ENCODE measurements around the gene MARCHF2. TPM values are rescaled to one million over a fixed set of nuclear protein-coding genes. Genes with fewer than 3 reads are reported as not detected.
"Not testable (repeated sequence)": the region's sequence is repeated elsewhere in the genome, so short reads cannot be mapped to it uniquely, and the experiment has no call there.

MARCHF2 gene
- total RNA-seq, 6 experiments from 2014 or later: 23.5 to 30.2 (median 26.0) TPM

DNA sequence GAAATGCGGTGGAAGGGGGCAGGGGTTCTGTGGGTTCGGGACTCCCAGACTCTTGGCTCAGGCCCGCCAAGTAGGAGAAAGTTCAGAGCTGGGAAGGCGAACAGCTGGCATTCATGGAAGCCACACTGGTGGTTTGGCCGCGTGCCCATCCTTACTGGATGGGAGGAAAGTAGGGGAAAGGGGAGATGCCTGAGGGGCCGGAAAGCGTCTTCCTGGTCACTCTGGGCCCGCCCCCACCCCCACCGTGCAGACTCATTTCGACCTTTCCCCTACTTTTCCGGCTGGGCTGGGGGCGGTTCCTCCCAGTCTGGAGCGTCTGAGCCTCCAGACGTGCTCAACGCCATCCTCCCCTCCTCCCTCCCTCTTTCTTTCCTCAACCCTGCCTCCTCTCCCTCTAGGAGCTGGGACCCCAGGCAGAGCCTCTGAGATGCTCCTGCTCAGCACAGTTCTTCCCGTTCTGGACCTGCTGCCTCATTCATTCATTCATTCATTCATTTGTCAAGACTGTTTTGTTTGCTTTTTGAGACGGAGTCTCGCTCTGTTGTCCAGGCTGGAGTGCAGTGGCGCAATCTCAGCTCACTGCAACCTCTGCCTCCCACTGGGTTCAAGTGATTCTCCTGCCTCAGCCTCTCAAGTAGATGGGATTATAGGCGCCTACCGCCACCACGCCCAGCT lies 45.6 kb upstream of the MARCHF2 start:
- TF ChIP-seq, protein P1, sequence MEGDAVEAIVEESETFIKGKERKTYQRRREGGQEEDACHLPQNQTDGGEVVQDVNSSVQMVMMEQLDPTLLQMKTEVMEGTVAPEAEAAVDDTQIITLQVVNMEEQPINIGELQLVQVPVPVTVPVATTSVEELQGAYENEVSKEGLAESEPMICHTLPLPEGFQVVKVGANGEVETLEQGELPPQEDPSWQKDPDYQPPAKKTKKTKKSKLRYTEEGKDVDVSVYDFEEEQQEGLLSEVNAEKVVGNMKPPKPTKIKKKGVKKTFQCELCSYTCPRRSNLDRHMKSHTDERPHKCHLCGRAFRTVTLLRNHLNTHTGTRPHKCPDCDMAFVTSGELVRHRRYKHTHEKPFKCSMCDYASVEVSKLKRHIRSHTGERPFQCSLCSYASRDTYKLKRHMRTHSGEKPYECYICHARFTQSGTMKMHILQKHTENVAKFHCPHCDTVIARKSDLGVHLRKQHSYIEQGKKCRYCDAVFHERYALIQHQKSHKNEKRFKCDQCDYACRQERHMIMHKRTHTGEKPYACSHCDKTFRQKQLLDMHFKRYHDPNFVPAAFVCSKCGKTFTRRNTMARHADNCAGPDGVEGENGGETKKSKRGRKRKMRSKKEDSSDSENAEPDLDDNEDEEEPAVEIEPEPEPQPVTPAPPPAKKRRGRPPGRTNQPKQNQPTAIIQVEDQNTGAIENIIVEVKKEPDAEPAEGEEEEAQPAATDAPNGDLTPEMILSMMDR (IDR thresholded peaks at IDR 0.05): no peak
- Mint-ChIP-seq H3K36me3 (ENCODE audit: low read depth) (no peaks in the 10 kb centered on the region), H3K27me3 (ENCODE audit: insufficient read depth) (no peaks in the 10 kb centered on the region; the same call in 1 of the 2 replicates), H3K9me3 (no peaks in the 10 kb centered on the region), H3K27ac (no peak overlapping the region), H3K4me1 (ENCODE audit: low read depth) (peaks cover 35% of the 10 kb centered on the region), H3K4me3 (peak overlapping the region; percentile 64)
- peak; percentile 93 for DNase-seq

DNA sequence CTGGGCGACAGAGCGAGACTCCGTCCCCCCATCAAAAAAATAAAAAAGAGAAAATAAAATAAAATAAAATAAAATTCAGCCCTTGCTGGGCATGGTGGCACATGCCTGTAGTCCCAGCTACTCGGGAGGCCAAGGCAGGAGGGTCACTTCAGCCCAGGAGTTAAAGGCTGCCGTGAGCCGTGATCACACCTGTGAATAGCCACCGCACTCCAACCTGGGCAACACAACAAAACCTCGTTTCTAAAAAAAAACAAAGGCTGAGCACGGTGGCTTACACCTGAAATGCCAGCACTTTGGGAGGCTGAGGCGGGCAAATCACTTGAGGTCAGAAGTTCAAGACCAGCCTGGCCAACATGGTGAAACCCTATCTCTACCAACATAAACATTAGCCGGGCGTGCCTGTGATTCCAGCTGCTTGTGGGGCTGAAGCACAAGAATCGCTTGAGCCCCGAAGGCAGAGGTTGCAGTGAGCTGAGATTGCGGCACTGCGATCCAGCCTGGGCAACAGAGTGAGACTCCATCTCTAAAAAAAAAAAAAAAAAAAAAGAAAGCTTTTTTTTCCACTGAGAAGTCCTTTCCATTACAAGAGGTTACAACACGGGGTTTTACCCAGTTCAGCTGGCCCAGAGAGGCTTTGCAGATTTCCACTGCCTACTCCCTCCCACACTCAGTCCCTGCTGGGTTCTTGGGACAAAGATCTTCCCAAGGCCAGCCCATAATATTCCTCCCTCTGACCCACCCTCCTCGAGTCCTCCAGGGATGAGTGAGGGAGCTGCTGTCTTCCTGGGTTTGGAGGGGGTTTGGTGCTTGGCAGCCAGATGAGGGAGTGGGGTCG lies 42.7 kb upstream of the MARCHF2 start:
- Mint-ChIP-seq H3K27me3 (ENCODE audit: insufficient read depth) (no peaks in the 10 kb centered on the region; the same call in 1 of the 2 replicates), H3K4me1 (ENCODE audit: low read depth) (peaks cover 23% of the 10 kb centered on the region), H3K27ac (no peak overlapping the region), H3K4me3 (no peak overlapping the region), H3K36me3 (ENCODE audit: low read depth) (0 out of 2 replicates have a peak, but pooled peaks cover 8% of the 10 kb centered on the region), H3K9me3 (no peaks in the 10 kb centered on the region)
- TF ChIP-seq, protein P1 (IDR thresholded peaks at IDR 0.05): no peak
- DNase-seq: no peak

DNA sequence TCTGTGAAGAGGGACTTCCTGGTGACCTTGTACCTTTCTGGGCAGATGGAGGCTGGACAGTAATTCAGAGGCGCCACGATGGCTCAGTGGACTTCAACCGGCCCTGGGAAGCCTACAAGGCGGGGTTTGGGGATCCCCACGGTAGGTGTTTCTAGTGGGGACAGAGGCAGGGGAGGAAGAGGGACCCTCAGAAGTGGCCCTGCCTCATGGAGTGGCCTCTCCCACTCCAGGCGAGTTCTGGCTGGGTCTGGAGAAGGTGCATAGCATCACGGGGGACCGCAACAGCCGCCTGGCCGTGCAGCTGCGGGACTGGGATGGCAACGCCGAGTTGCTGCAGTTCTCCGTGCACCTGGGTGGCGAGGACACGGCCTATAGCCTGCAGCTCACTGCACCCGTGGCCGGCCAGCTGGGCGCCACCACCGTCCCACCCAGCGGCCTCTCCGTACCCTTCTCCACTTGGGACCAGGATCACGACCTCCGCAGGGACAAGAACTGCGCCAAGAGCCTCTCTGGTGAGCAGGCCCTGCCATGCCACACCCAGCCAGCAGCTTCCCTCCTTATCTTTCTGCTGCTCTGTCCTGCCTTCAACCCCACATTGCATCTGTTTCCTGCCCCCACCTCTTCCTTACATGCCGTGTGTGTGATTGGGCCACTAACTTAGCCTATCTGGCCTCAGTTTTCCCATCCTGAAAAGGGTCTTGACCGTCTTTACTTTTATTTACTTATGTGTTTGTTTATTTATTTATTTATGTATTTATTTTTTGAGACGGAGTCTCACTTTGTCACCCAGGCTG lies 41.9 kb upstream of the MARCHF2 start:
- H3K27ac Mint-ChIP-seq: no peak overlapping the region
- TF ChIP-seq, protein P1 (IDR thresholded peaks at IDR 0.05): no peak
- H3K27me3 Mint-ChIP-seq (ENCODE audit: insufficient read depth): no peaks in the 10 kb centered on the region; the same call in 1 of the 2 replicates
- no peak overlapping the region for H3K4me3 Mint-ChIP-seq
- peaks cover 19% of the 10 kb centered on the region for H3K4me1 Mint-ChIP-seq (ENCODE audit: low read depth)
- DNase-seq: no peak
- H3K36me3 Mint-ChIP-seq (ENCODE audit: low read depth): peaks cover 9% of the 10 kb centered on the region
- no peaks in the 10 kb centered on the region for H3K9me3 Mint-ChIP-seq

DNA sequence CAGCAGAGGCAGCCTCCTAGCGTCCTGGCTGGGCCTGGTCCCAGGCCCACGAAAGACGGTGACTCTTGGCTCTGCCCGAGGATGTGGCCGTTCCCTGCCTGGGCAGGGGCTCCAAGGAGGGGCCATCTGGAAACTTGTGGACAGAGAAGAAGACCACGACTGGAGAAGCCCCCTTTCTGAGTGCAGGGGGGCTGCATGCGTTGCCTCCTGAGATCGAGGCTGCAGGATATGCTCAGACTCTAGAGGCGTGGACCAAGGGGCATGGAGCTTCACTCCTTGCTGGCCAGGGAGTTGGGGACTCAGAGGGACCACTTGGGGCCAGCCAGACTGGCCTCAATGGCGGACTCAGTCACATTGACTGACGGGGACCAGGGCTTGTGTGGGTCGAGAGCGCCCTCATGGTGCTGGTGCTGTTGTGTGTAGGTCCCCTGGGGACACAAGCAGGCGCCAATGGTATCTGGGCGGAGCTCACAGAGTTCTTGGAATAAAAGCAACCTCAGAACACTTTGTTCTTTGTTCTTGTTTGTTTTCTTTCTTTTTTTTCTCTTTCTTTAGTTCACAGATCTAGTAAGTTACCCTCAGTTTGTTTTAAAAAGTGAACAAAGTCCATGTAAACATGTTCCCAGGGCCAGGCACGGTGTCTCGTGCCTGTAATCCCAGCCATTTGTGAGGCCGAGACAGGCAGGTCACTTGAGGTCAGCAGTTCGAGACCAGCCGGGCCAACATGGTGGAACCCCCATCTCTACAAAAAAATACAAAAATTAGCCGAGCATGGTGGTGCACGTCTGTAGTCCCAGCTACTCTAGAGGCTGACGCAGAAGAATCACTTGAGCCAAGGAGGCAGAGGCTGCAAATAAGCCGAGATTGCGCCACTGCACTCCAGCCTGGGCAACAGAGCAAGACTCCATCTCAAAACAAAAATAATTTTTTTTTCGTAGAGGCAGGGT lies 39.0 kb upstream of the MARCHF2 start:
- Mint-ChIP-seq H3K27ac (no peak overlapping the region), H3K4me3 (no peak overlapping the region), H3K4me1 (ENCODE audit: low read depth) (no peaks in the 10 kb centered on the region), H3K9me3 (peaks cover 4% of the 10 kb centered on the region; the same call in 1 of the 2 replicates), H3K27me3 (ENCODE audit: insufficient read depth) (no peaks in the 10 kb centered on the region), H3K36me3 (ENCODE audit: low read depth) (peaks cover 17% of the 10 kb centered on the region)
- DNase-seq: no peak
- TF ChIP-seq, protein P1 (IDR thresholded peaks at IDR 0.05): no peak

DNA sequence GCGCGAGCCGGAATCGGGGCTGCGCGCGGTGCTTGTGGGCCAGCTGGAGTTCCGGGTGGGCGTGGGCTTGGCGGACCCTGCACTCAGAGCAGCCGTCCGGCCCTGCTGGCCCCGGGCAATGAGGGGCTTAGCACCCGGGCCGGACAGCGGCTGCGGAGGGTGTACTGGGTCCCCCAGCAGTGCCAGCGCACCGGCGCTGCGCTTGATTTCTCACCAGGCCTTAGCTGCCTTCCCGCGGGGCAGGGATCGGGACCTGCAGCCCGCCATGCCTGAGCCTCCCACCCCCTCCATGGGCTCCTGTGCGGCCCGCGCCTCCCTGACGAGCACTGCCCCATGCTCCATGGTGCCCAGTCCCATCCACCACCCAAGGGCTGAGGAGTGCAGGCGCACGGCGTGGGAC lies 37.3 kb upstream of the MARCHF2 start:
- H3K27ac Mint-ChIP-seq: not testable (repeated sequence)

DNA sequence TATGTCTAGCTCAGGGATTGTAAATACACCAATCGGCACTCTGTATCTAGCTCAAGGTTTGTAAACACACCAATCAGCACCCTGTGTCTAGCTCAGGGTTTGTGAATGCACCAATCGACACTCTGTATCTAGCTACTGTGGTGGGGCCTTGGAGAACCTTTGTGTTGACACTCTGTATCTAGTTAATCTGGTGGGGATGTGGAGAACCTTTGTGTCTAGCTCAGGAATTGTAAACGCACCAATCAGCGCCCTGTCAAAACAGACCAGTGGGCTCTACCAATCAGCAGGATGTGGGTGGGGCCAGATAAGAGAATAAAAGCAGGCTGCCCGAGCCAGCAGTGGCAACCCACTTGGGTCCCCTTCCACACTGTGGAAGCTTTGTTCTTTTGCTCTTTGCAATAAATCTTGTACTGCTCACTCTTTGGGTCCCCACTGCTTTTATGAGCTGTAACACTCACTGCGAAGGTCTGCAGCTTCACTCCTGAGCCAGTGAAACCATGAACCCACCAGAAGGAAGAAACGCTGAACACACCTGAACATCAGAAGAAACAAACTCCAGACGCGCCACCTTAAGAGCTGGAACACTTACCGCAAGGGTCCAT lies 36.6 kb upstream of the MARCHF2 start:
- not testable (repeated sequence) for H3K27ac Mint-ChIP-seq

More for the DNA sequence above, 37.3 kb upstream of the MARCHF2 start:
- H3K9me3 Mint-ChIP-seq; H3K4me1 Mint-ChIP-seq (ENCODE audit: low read depth); DNase-seq; H3K27me3 Mint-ChIP-seq (ENCODE audit: insufficient read depth); H3K4me3 Mint-ChIP-seq: not testable (repeated sequence)
- H3K36me3 Mint-ChIP-seq (ENCODE audit: low read depth): peaks cover 23% of the 10 kb centered on the region

More for the DNA sequence above, 36.6 kb upstream of the MARCHF2 start:
- not testable (repeated sequence) for H3K4me3 Mint-ChIP-seq; H3K9me3 Mint-ChIP-seq; DNase-seq; H3K4me1 Mint-ChIP-seq (ENCODE audit: low read depth); H3K27me3 Mint-ChIP-seq (ENCODE audit: insufficient read depth)
- H3K36me3 Mint-ChIP-seq (ENCODE audit: low read depth): peaks cover 23% of the 10 kb centered on the region

All from HFFc6 (cell line).